Right lobe of liver (tissue), 6 donors: ENCODE data around the gene ARL4D. TPM values are rescaled to one million over a fixed set of nuclear protein-coding genes. Genes with fewer than 3 reads are reported as not detected.
A peak's percentile ranks its signal among the peaks of the same experiment; 100 is the strongest.

Source experiments
- ATAC-seq, 4 donors: fragments of 200-7000 bp; cut with Tn5 transposase; one replicate each; pipeline ENCODE4 v1.9.1; 2020; ENCODE audit warnings: mild to moderate bottlenecking in 4 of 4, moderate library complexity in 4 of 4
- DNase-seq, 3 donors: peaks; one replicate each; pipeline ENCODE4 v3.0.0-alpha.2; 2020
- H3K27ac ChIP-seq, 3 donors: fragments of 200-600 bp; one replicate each; pipeline ENCODE4 v1.8.0; 2022
- H3K27me3 ChIP-seq, 2 donors: fragments of 200-600 bp; one replicate each; pipeline ENCODE4 v1.8.0; 2022
- H3K36me3 ChIP-seq, 4 donors: fragments of 200-600 bp; sonication (generic) in 1 of 4; one replicate each; pipeline versions ENCODE4 v1.5.1 to v1.8.0; 2017 to 2022; ENCODE audit warnings: control low read depth in 1 of 4
- H3K4me1 ChIP-seq, 4 donors: fragments of 200-600 bp; sonication (generic) in 1 of 4; one replicate each; pipeline versions ENCODE4 v1.5.1 to v1.8.0; 2017 to 2022; ENCODE audit warnings: control low read depth in 1 of 4
- H3K4me3 ChIP-seq, 3 donors: fragments of 200-600 bp; one replicate each; pipeline ENCODE4 v1.8.0; 2022
- H3K9me3 ChIP-seq, 4 donors: fragments of 200-600 bp; sonication (generic) in 1 of 4; one replicate each; pipeline versions ENCODE4 v1.5.1 to v1.8.0; 2017 to 2022; ENCODE audit warnings: control low read depth in 1 of 4
- CTCF ChIP-seq, 4 donors: fragments of 200-600 bp in 3 of 4; fragments of 450-650 bp in 1 of 4; IDR thresholded peaks; one replicate each; pipeline versions ENCODE4 v1.5.1 to v1.8.0; 2016 to 2022; ENCODE audit warnings: antibody characterized with exemption in 4 of 4, mild to moderate bottlenecking in 2 of 4
- POLR2A ChIP-seq: fragments of 450-650 bp; IDR thresholded peaks from one replicate; pipeline ENCODE4 v1.6.1; 2017; ENCODE audit warnings: antibody characterized with exemption, mild to moderate bottlenecking
- WGBS: methylation state at CpG from one replicate; pipeline ENCODE4 v1.1.6; 2018; ENCODE audit warnings: low coverage, low lambda C conversion rate; ENCODE audit not compliant: insufficient coverage; ENCODE audit errors: missing lambda C conversion rate; 5-methylcytosine and 5-hydroxymethylcytosine counted together
- intact Hi-C, 2 donors: fragments of 100-400 bp; cut with DNase I; formaldehyde crosslinking; loops; one replicate each; pipeline versions ENCODE4 v1.11.2 to v1.14.1; 2022
- total RNA-seq, 6 experiments: library from RNA; depleted of rRNA in 2 of 6; stranded (reverse); fragments of >200 nt in 2 of 6; fragmentation: NEBNext Ultra II Directional in 3 of 6; extraction: Animal tissue kit (Norgen Biotek cat#: 25700) in 3 of 6; gene quantifications; one replicate each; pipeline versions ENCODE4 v1.1.0 to v1.2.4, GENCODE V29; 2016 to 2023
- donor health status: DM: no; HTN: yes; CAD: no.
- donor health status: DM: no; HTN: no; CAD: no.
- donor health status: DM: no; HTN: no; CAD: no.
- donor health status: DM: no; HTN: yes; CAD: no.
- donor health status: DM: no; HTN: yes; CAD: no.

Gene ARL4D
- total RNA-seq, 6 experiments from 2014 or later, result 10.9 to 31.8 (median 13.2) TPM

DNA sequence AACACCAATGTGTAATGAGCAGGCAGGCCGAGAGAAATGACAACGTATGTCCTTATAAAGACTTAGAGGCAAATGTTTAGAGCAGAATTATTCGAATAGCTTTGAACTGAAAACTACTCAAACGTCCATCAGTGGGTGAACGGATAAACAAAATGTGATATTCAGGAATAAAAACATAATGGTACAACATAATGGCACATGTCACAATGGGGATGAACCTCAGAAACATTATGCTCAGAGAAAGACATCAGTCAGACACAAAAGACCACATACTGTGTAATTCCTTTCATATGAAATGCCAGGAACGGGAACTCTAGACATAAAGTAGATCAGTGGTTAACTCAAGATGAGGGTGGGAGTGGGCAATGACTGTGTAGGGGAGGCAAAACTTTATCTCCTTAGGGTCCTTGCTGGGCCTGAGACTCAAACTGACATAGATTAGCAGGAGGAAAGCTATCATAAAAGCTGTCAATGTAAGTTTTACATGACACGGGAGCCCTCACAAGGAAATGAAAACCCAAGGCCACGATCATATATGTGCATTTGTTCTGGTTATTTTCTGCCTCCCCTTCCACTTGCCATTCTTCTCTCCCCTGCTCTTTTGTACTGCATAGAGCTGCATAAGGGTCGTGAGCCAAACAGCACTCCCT, 14.8 kb upstream of the ARL4D start:
- Histone ChIP-seq H3K27me3 (no peaks in the 10 kb centered on the region), H3K27ac (peak overlapping the region; percentile 41 to 92 (median 77)), H3K36me3 (no peaks in the 10 kb centered on the region), H3K9me3 (peaks cover 0 to 11% (median 0%) of the 10 kb centered on the region in 4 donors), H3K4me1 (peaks cover 0 to 21% (median 5%) of the 10 kb centered on the region in 4 donors), H3K4me3 (no peak overlapping the region)
- DNase-seq (no peak), ATAC-seq (no peak)
- intact Hi-C loops, result no loop called here
- TF ChIP-seq CTCF (IDR thresholded peaks at IDR 0.05), result peak in 1 of 4 donors; percentile 12
- no peak for TF ChIP-seq POLR2A
- WGBS, result 76% methylated on average over 9 of the region's 9 CpGs

DNA sequence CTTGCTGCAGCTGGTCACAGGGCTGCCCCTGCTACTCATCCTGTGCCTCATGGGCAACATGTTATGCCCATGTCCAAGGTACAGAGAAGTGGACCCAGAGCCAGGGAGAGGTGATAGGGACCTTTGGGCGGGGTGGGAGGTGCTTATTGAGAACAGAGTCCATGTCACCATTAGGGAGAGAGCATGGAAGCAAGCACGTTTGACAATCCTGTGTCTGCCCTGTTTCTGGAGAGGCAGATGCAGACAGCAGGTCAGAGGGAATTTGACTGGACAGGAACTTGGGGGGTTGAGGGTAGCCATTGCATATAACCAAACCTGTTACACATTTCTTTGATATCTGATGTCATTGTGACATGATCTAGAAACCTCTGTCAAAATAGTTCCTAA, 14.3 kb upstream of the ARL4D start:
- peak overlapping the region in 1 of 3 donors; percentile 21 for H3K4me3 ChIP-seq
- 20% methylated on average over 2 of the region's 2 CpGs for WGBS
- peak; percentile 72 to 92 (median 86) for DNase-seq
- no peaks in the 10 kb centered on the region for H3K27me3 ChIP-seq
- H3K27ac ChIP-seq, result peak overlapping the region; percentile 41 to 92 (median 77)
- intact Hi-C loops, result no loop called here
- peaks cover 0 to 21% (median 5%) of the 10 kb centered on the region in 4 donors for H3K4me1 ChIP-seq
- H3K9me3 ChIP-seq, result peaks cover 0 to 11% (median 0%) of the 10 kb centered on the region in 4 donors
- ATAC-seq, result peak; percentile 62 to 80 (median 71)
- no peak for TF ChIP-seq CTCF (IDR thresholded peaks at IDR 0.05)
- peak; percentile 65 for TF ChIP-seq POLR2A
- H3K36me3 ChIP-seq, result no peaks in the 10 kb centered on the region

GRCh38 chr17:43385046-43385831, 13.6 kb upstream of the ARL4D start:
- Histone ChIP-seq H3K4me1 (peaks cover 0 to 27% (median 5%) of the 10 kb centered on the region in 4 donors), H3K9me3 (peaks cover 0 to 4% (median 0%) of the 10 kb centered on the region in 4 donors), H3K36me3 (no peaks in the 10 kb centered on the region), H3K27me3 (no peaks in the 10 kb centered on the region), H3K27ac (peak overlapping the region; percentile 41 to 92 (median 77)), H3K4me3 (peak overlapping the region in 1 of 3 donors; percentile 21)
- ATAC-seq, result peak; percentile 23 to 59 (median 33)
- WGBS, result 15% methylated on average over 5 of the region's 5 CpGs
- TF ChIP-seq POLR2A (no peak), CTCF (IDR thresholded peaks at IDR 0.05) (no peak)
- no peak for DNase-seq
- intact Hi-C loops, result no loop called here

- ATAC-seq (peak; percentile 76 to 84 (median 80)), DNase-seq (peak; percentile 92 to 95 (median 94))
- no peaks in the 10 kb centered on the region for H3K27me3 ChIP-seq
- H3K27ac ChIP-seq, result peak overlapping the region; percentile 98 to 99 (median 98)
- H3K36me3 ChIP-seq, result no peaks in the 10 kb centered on the region
- TF ChIP-seq CTCF (IDR thresholded peaks at IDR 0.05) (no peak), POLR2A (peak; percentile 97)
- intact Hi-C loops, result no loop called here
- peak overlapping the region; percentile 51 to 70 (median 64) for H3K4me3 ChIP-seq
- 0% methylated on average over 18 of the region's 38 CpGs for WGBS
- H3K4me1 ChIP-seq, result peaks cover 0 to 38% (median 5%) of the 10 kb centered on the region in 4 donors
- no peaks in the 10 kb centered on the region for H3K9me3 ChIP-seq
Measured at GRCh38 chr17:43388359-43389045, 10.3 kb upstream of the ARL4D start.
